Uterus (tissue), 4 donors: ENCODE results near the gene RETREG3. TPM values are rescaled to one million over a fixed set of nuclear protein-coding genes. Genes with fewer than 3 reads are reported as not detected.
"Not testable (repeated sequence)": the region's sequence is repeated elsewhere in the genome, so short reads cannot be mapped to it uniquely, and the experiment has no call there.

Experiments
- DNase-seq, 2 donors: peaks; one replicate each; pipeline ENCODE4 v3.0.0-alpha.2; 2019 to 2020
- H3K27ac ChIP-seq, 2 donors: fragments of 200-600 bp; sonication (generic); 1 replicate in 1 of 2; 2 replicates in 1 of 2; pipeline ENCODE4 v1.5.1; 2016 to 2018
- H3K27me3 ChIP-seq, 2 donors: fragments of 200-600 bp; sonication (generic); one replicate each; pipeline ENCODE4 v1.5.1; 2018 to 2019; ENCODE audit warnings: control low read depth in 1 of 2
- H3K36me3 ChIP-seq, 2 donors: fragments of 200-600 bp; sonication (generic); one replicate each; pipeline ENCODE4 v1.5.1; 2019; ENCODE audit warnings: control low read depth in 1 of 2
- H3K4me1 ChIP-seq, 2 donors: fragments of 200-600 bp; sonication (generic); one replicate each; pipeline ENCODE4 v1.5.1; 2018 to 2019; ENCODE audit warnings: control low read depth in 1 of 2
- H3K4me3 ChIP-seq, 2 donors: fragments of 200-600 bp; sonication (generic); 1 replicate in 1 of 2; 2 replicates in 1 of 2; pipeline ENCODE4 v1.5.1; 2018 to 2019; ENCODE audit warnings: mild to moderate bottlenecking in 1 of 2
- H3K9me3 ChIP-seq, 2 donors: fragments of 200-600 bp; sonication (generic); one replicate each; pipeline ENCODE4 v1.5.1; 2019; ENCODE audit warnings: control low read depth in 1 of 2
- CTCF ChIP-seq, 4 experiments: fragments of 200-600 bp in 2 of 4; fragments of 450-650 bp in 2 of 4; sonication (generic) in 2 of 4; IDR thresholded peaks; one replicate each; pipeline ENCODE4 v1.5.1; 2016 to 2019; ENCODE audit warnings: antibody characterized with exemption in 4 of 4, mild to moderate bottlenecking in 2 of 4, moderate library complexity in 1 of 4
- POLR2A ChIP-seq, 2 donors: fragments of 450-650 bp; IDR thresholded peaks; one replicate each; pipeline ENCODE4 v1.6.1; 2016; ENCODE audit warnings: antibody characterized with exemption in 2 of 2, mild to moderate bottlenecking in 1 of 2, moderate library complexity in 1 of 2
- intact Hi-C: fragments of 100-400 bp; cut with DNase I; formaldehyde crosslinking; loops from one replicate; pipeline ENCODE4 v1.15.1; 2023; ENCODE audit warnings: low total_unique reads
- total RNA-seq, 4 donors: library from RNA; depleted of rRNA in 3 of 4; stranded (reverse); fragments of >200 nt in 3 of 4; gene quantifications; one replicate each; pipeline versions ENCODE4 v1.1.0 to v1.2.4, GENCODE V29; 2014 to 2023
- donor health status: DM: yes; HTN: yes; CAD: no.

Gene RETREG3
- total RNA-seq, 4 donors from 2014 or later = 12.6 to 72.7 (median 46.3) TPM

- H3K36me3 ChIP-seq = no peaks in the 10 kb centered on the region
Measured at GRCh38 chr17:42547698-42548069, 61.5 kb downstream of the RETREG3 start.

GRCh38 chr17:42547001-42547461 is 62.1 kb downstream of the RETREG3 start:
- intact Hi-C loops = no loop called here
- no peaks in the 10 kb centered on the region for H3K36me3 ChIP-seq
- H3K4me1 ChIP-seq = no peaks in the 10 kb centered on the region
- H3K27me3 ChIP-seq = no peaks in the 10 kb centered on the region
- TF ChIP-seq POLR2A (IDR thresholded peaks at IDR 0.05) (no peak), CTCF (IDR thresholded peaks at IDR 0.05) (no peak)
- no peak overlapping the region for H3K4me3 ChIP-seq
- no peak for DNase-seq
- no peaks in the 10 kb centered on the region for H3K9me3 ChIP-seq
- no peak overlapping the region for H3K27ac ChIP-seq

More at GRCh38 chr17:42547698-42548069, 61.5 kb downstream of the RETREG3 start:
- H3K4me1 ChIP-seq = no peaks in the 10 kb centered on the region
- TF ChIP-seq CTCF (IDR thresholded peaks at IDR 0.05) (no peak), POLR2A (IDR thresholded peaks at IDR 0.05) (no peak)
- H3K4me3 ChIP-seq = no peak overlapping the region
- intact Hi-C loops = no loop called here
- H3K9me3 ChIP-seq = no peaks in the 10 kb centered on the region
- no peak overlapping the region for H3K27ac ChIP-seq
- H3K27me3 ChIP-seq = no peaks in the 10 kb centered on the region
- no peak for DNase-seq

- DNase-seq, H3K9me3 ChIP-seq, H3K36me3 ChIP-seq, intact Hi-C loops, H3K27me3 ChIP-seq, H3K4me1 ChIP-seq, H3K27ac ChIP-seq, H3K4me3 ChIP-seq: not testable (repeated sequence)
Measured at GRCh38 chr17:42545755-42546505, 63.2 kb downstream of the RETREG3 start.

GRCh38 chr17:42544874-42545283 is 64.3 kb downstream of the RETREG3 start:
- intact Hi-C loops = no loop called here
- Histone ChIP-seq H3K27me3 (no peaks in the 10 kb centered on the region), H3K4me1 (no peaks in the 10 kb centered on the region), H3K9me3 (no peaks in the 10 kb centered on the region), H3K27ac (no peak overlapping the region), H3K36me3 (no peaks in the 10 kb centered on the region), H3K4me3 (no peak overlapping the region)
- DNase-seq = no peak
- no peak for TF ChIP-seq CTCF (IDR thresholded peaks at IDR 0.05)

- DNase-seq = no peak
- Histone ChIP-seq H3K4me3 (no peak overlapping the region), H3K4me1 (no peaks in the 10 kb centered on the region), H3K27ac (no peak overlapping the region), H3K36me3 (no peaks in the 10 kb centered on the region), H3K9me3 (no peaks in the 10 kb centered on the region), H3K27me3 (no peaks in the 10 kb centered on the region)
- intact Hi-C loops = no loop called here
- TF ChIP-seq POLR2A (IDR thresholded peaks at IDR 0.05) = no peak
- no peak for TF ChIP-seq CTCF (IDR thresholded peaks at IDR 0.05)
Measured at GRCh38 chr17:42543190-42544079, 65.7 kb downstream of the RETREG3 start.
